H1 (cell line): ENCODE data around the gene XKR7. TPM values are rescaled to one million over a fixed set of nuclear protein-coding genes. Genes with fewer than 3 reads are reported as not detected.

ENCODE experiments used
- CTCF ChIA-PET: fragments of 300-600 bp; sonication (Branson Sonifier 250); formaldehyde crosslinking; loops from one replicate; lab custom pipeline; 2021; ENCODE audit not compliant: partially characterized antibody; lab: Charles Lee
- POLR2A ChIA-PET: fragments of 300-600 bp; sonication (Branson Sonifier 250); formaldehyde crosslinking; loops from one replicate; lab custom pipeline; 2021; ENCODE audit warnings: inconsistent platforms; ENCODE audit not compliant: partially characterized antibody; lab: Charles Lee
- DNase-seq, 2 experiments: peaks; one replicate each; pipeline versions ENCODE4 v3.0.0 to v3.0.0-alpha.2; 2010 to 2022; ENCODE audit warnings: low spot score in 2 of 2, low read depth in 1 of 2, mixed read lengths in 1 of 2
- FAIRE-seq: peaks from 2 replicates; lab custom pipeline; 2011; peaks lifted over from hg19 to GRCh38; lab: Jason Lieb, UNC
- H2AFZ ChIP-seq: 2 replicates; pipeline ENCODE4 v1.8.1; 2012; ENCODE audit warnings: low read length, inconsistent platforms
- H2AK5ac ChIP-seq: 2 replicates; pipeline ENCODE4 v1.6.1; 2013; ENCODE audit warnings: low read depth, low read length
- H2BK120ac ChIP-seq: replicated peaks from 2 replicates; pipeline ENCODE3; 2013; ENCODE audit warnings: low read depth, low read length, inconsistent platforms
- H2BK12ac ChIP-seq: 2 replicates; pipeline ENCODE4 v1.6.1; 2013; ENCODE audit warnings: low read depth, low read length
- H2BK15ac ChIP-seq: 2 replicates; pipeline ENCODE4 v1.6.1; 2013; ENCODE audit warnings: low read length
- H2BK20ac ChIP-seq: 2 replicates; pipeline ENCODE4 v1.6.1; 2013; ENCODE audit warnings: low read length
- H2BK5ac ChIP-seq: 2 replicates; pipeline ENCODE4 v1.6.1; 2013; ENCODE audit warnings: low read depth, low read length
- H3K14ac ChIP-seq: 2 replicates; pipeline ENCODE4 v1.6.1; 2013; ENCODE audit warnings: inconsistent platforms; ENCODE audit not compliant: insufficient read length
- H3K18ac ChIP-seq: 2 replicates; pipeline ENCODE4 v1.6.1; 2013; ENCODE audit warnings: low read length; ENCODE audit errors: extremely low read depth
- H3K23ac ChIP-seq: 2 replicates; pipeline ENCODE4 v1.6.1; 2013; ENCODE audit warnings: inconsistent platforms; ENCODE audit not compliant: insufficient read length
- H3K23me2 ChIP-seq: 2 replicates; pipeline ENCODE4 v1.6.1; 2013; ENCODE audit warnings: low read depth, low read length
- H3K27ac ChIP-seq: 2 replicates; pipeline ENCODE4 v1.6.1; 2011; ENCODE audit warnings: low read depth, low read length, inconsistent platforms
- H3K27me3 ChIP-seq, 4 experiments: replicated peaks in 1 of 4; 1 replicate in 1 of 4; 2 replicates in 3 of 4; pipeline versions ENCODE4 v1.6.1 to v1.8.1; 2011 to 2013; ENCODE audit warnings: low read length in 3 of 4, mild to moderate bottlenecking in 3 of 4, inconsistent platforms in 2 of 4, mixed read lengths in 2 of 4, moderate library complexity in 1 of 4; ENCODE audit not compliant: control insufficient read depth in 3 of 4, insufficient read depth in 3 of 4; ENCODE audit errors: extremely low read depth in 1 of 4
- H3K36me3 ChIP-seq, 4 experiments: 2 replicates each; pipeline versions ENCODE4 v1.6.1 to v1.8.1; 2011 to 2013; ENCODE audit warnings: mild to moderate bottlenecking in 4 of 4, low read length in 3 of 4, moderate library complexity in 2 of 4, control low read depth in 1 of 4, inconsistent platforms in 1 of 4; ENCODE audit not compliant: insufficient read depth in 4 of 4, control insufficient read depth in 2 of 4
- H3K4ac ChIP-seq: replicated peaks from 2 replicates; pipeline ENCODE3; 2013; ENCODE audit warnings: low read length, low read depth, mixed read lengths, inconsistent platforms; ENCODE audit not compliant: insufficient read length
- H3K4me1 ChIP-seq, 4 experiments: replicated peaks in 1 of 4; 1 replicate in 1 of 4; 2 replicates in 3 of 4; pipeline versions ENCODE4 v1.6.1 to v1.8.1; 2011 to 2013; ENCODE audit warnings: low read length in 3 of 4, inconsistent platforms in 2 of 4, mixed read lengths in 1 of 4; ENCODE audit not compliant: insufficient read depth in 4 of 4, control insufficient read depth in 3 of 4
- H3K4me2 ChIP-seq, 2 experiments: 2 replicates each; pipeline versions ENCODE4 v1.6.1 to v1.8.1; 2011 to 2013; ENCODE audit warnings: low read depth in 2 of 2, low read length in 2 of 2, control low read depth in 1 of 2, inconsistent platforms in 1 of 2, mild to moderate bottlenecking in 1 of 2; ENCODE audit not compliant: insufficient read depth in 1 of 2
- H3K4me3 ChIP-seq, 4 experiments: fragments of 200-600, 300-600 bp in 1 of 4; sonication (generic), shearing (Covaris generic), sonication (Bioruptor Twin) in 1 of 4; 2 replicates each; pipeline versions ENCODE4 v1.5.1 to v1.8.1; 2011 to 2016; ENCODE audit warnings: low read length in 4 of 4, low read depth in 3 of 4, control low read depth in 2 of 4, inconsistent platforms in 2 of 4, mild to moderate bottlenecking in 2 of 4, mixed read lengths in 1 of 4, moderate library complexity in 1 of 4; ENCODE audit not compliant: insufficient read depth in 2 of 4; ENCODE audit errors: extremely low read depth in 1 of 4
- H3K56ac ChIP-seq: replicated peaks from 2 replicates; pipeline ENCODE3; 2013; ENCODE audit warnings: low read depth, mild to moderate bottlenecking, mixed read lengths, low read length, inconsistent platforms; ENCODE audit not compliant: insufficient read length
- H3K79me1 ChIP-seq: 2 replicates; pipeline ENCODE4 v1.6.1; 2013; ENCODE audit warnings: low read depth, low read length, control low read depth
- H3K79me2 ChIP-seq, 2 experiments: 2 replicates each; pipeline versions ENCODE4 v1.6.1 to v1.8.1; 2012 to 2013; ENCODE audit warnings: low read length in 2 of 2, mild to moderate bottlenecking in 2 of 2, inconsistent platforms in 1 of 2; ENCODE audit not compliant: insufficient read depth in 2 of 2, control insufficient read depth in 1 of 2
- H3K9ac ChIP-seq, 4 experiments: replicated peaks in 1 of 4; 1 replicate in 1 of 4; 2 replicates in 3 of 4; pipeline versions ENCODE4 v1.6.1 to v1.8.1; 2011 to 2013; ENCODE audit warnings: low read depth in 3 of 4, low read length in 3 of 4, control low read depth in 2 of 4, mild to moderate bottlenecking in 2 of 4, moderate library complexity in 2 of 4, inconsistent platforms in 1 of 4; ENCODE audit errors: extremely low read depth in 1 of 4
- H3K9me3 ChIP-seq, 2 experiments: 2 replicates each; pipeline versions ENCODE4 v1.6.1 to v1.8.1; 2012 to 2013; ENCODE audit warnings: mild to moderate bottlenecking in 2 of 2, moderate library complexity in 2 of 2, control low read depth in 1 of 2, inconsistent platforms in 1 of 2, low read depth in 1 of 2, low read length in 1 of 2, mixed read lengths in 1 of 2; ENCODE audit not compliant: insufficient read depth in 2 of 2
- H4K20me1 ChIP-seq, 2 experiments: replicated peaks in 1 of 2; 2 replicates each; pipeline versions ENCODE3 to v1.8.1; 2011 to 2013; ENCODE audit warnings: inconsistent platforms in 2 of 2, low read length in 2 of 2, mild to moderate bottlenecking in 1 of 2; ENCODE audit not compliant: insufficient read depth in 2 of 2, control insufficient read depth in 1 of 2
- H4K5ac ChIP-seq: 2 replicates; pipeline ENCODE4 v1.6.1; 2013; ENCODE audit warnings: low read length, low read depth, mixed read lengths, inconsistent platforms; ENCODE audit not compliant: insufficient read length
- H4K8ac ChIP-seq: 2 replicates; pipeline ENCODE4 v1.8.0; 2013; ENCODE audit warnings: mild to moderate bottlenecking, moderate library complexity, low read length, inconsistent platforms; ENCODE audit not compliant: insufficient read depth; ENCODE audit errors: extremely low read depth
- H4K91ac ChIP-seq: replicated peaks from 2 replicates; pipeline ENCODE3; 2013; ENCODE audit warnings: low read length, mixed read lengths, inconsistent platforms; ENCODE audit not compliant: insufficient read length
- SIN3A ChIP-seq, 2 experiments: IDR thresholded peaks in 1 of 2; conservative IDR thresholded peaks in 1 of 2; 2 replicates each; pipeline ENCODE4 v1.6.1; 2011 to 2012; ENCODE audit warnings: low read length in 2 of 2, improper control_type of control experiment in 1 of 2, low read depth in 1 of 2, mild to moderate bottlenecking in 1 of 2
- TAF1 ChIP-seq: IDR thresholded peaks from 2 replicates; pipeline ENCODE4 v1.6.1; 2011; ENCODE audit warnings: mild to moderate bottlenecking, low read depth, low read length
- WGBS, 2 experiments: shearing (Covaris generic) in 1 of 2; methylation state at CpG; one replicate each; pipeline versions ENCODE4 v1.1.6 to v1.1.7; 2013 to 2015; ENCODE audit warnings: low lambda C conversion rate in 2 of 2, mixed read lengths in 2 of 2, inconsistent platforms in 1 of 2, low coverage in 1 of 2, missing lambda C conversion rate in 1 of 2; ENCODE audit not compliant: insufficient replicate concordance in 2 of 2, insufficient coverage in 1 of 2, insufficient read length in 1 of 2; ENCODE audit errors: extremely low coverage in 1 of 2, missing lambda C conversion rate in 1 of 2; 5-methylcytosine and 5-hydroxymethylcytosine counted together
- polyA plus RNA-seq, 7 experiments: library from polyadenylated mRNA; depleted of rRNA in 3 of 7; stranded (reverse) in 5 of 7; unstranded in 2 of 7; fragments of >200 nt in 5 of 7; fragments of 200-250 nt in 2 of 7; gene quantifications; 1 replicate in 5 of 7; 2 replicates in 1 of 7; 4 replicates in 1 of 7; pipeline versions ENCODE4 v1.2.1 to v1.2.3, GENCODE V29; 2011 to 2013; ENCODE audit warnings: missing spikeins in 2 of 7, mixed read lengths in 2 of 7
- total RNA-seq: library from RNA; stranded (reverse); fragmentation: NEBNext Ultra II Directional; extraction: Animal tissue kit (Norgen Biotek cat#: 25700); gene quantifications from 2 replicates; pipeline ENCODE4 v1.2.1, GENCODE V29; 2021

The XKR7 gene
- total and polyA plus RNA-seq, 2 of the 8 experiments (the other 6 are each of a cell fraction or from before 2014, with no cell fraction given) = 1.8 to 2.4 TPM

DNA sequence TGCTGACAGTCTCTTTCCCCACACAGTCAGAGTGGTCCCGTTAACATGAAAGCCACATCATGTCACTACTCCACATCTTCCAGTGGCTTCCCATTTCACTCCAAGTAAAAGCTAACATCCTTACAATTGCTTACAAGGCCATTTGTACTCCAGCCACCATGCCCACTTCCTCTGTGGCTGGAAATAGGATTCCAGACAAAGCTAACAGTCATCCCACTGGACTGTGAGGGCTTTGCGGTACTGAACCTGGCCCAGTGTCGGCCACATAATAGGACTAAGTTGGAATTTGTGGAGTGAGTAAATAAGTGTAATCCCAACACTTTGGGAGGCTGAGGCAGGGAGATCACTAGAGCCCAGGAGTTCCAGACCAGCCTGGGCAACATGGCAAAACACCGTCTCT lies 53.1 kb downstream of the XKR7 start:
- FAIRE-seq (no peak), DNase-seq (no peak)
- Histone ChIP-seq H3K4me2 (no peak overlapping the region), H3K79me2 (no peaks in the 10 kb centered on the region), H3K27me3 (peaks cover 0 to 8% (median under 1%) of the 10 kb centered on the region in 4 experiments; a peak in 4 of 7 replicates), H3K4me1 (peaks cover 2 to 14% (median 7%) of the 10 kb centered on the region in 4 experiments; a peak in 6 of 7 replicates), H3K9me3 (no peaks in the 10 kb centered on the region; a peak in 1 of 4 replicates), H3K18ac (no peak overlapping the region), H3K14ac (no peak overlapping the region), H3K4ac (no peak overlapping the region), H3K9ac (no peak overlapping the region), H3K23me2 (peaks cover 8% of the 10 kb centered on the region), H3K79me1 (no peaks in the 10 kb centered on the region), H3K4me3 (no peak overlapping the region), H3K36me3 (no peaks in the 10 kb centered on the region), H4K91ac (no peak overlapping the region), H2AFZ (no peak overlapping the region), H3K56ac (no peak overlapping the region), H2BK120ac (no peak overlapping the region), H4K20me1 (no peaks in the 10 kb centered on the region), H4K5ac (no peak overlapping the region), H2AK5ac (no peak overlapping the region), H4K8ac (no peak overlapping the region), H3K27ac (no peak overlapping the region), H2BK12ac (no peak overlapping the region), H2BK15ac (no peak overlapping the region), H2BK20ac (no peak overlapping the region), H2BK5ac (no peak overlapping the region), H3K23ac (no peak overlapping the region)
- TF ChIP-seq TAF1 (no peak), SIN3A (conservative IDR thresholded peaks at IDR 0.05 in 1 of 2, IDR thresholded peaks at IDR 0.05 in 1 of 2; ENCODE audit: low read depth in 1 of 2, low read length in 2 of 2) (no peak)
- POLR2A ChIA-PET = interaction anchor here (1.0 kb wide), 1 partner anchor 15 kb away, joined by 3 read pairs; no protein-coding TSS in a partner anchor
- CTCF ChIA-PET = interaction anchor here (1.2 to 5.9 kb wide), 2 partner anchors 11 to 187 kb away, joined by 3 to 85 read pairs; no protein-coding TSS in a partner anchor
- WGBS, 2 experiments = 91% methylated on average over 4 of the region's 4 CpGs; no CpG with 5 or more reads in 1 of the 2 experiments
